HUDEP-2 (cell line): ENCODE results near the gene MTMR1.

Source experiments
- DNase-seq, 76 experiments: peaks; one replicate each; lab custom pipeline; 2025; ENCODE audit not compliant: unreplicated experiment in 76 of 76; lab: John Stamatoyannopoulos, UW

MTMR1 gene

GRCh38 chrX:150761176-150761818, 68.1 kb downstream of the MTMR1 start:
- DNase-seq = no peak

GRCh38 chrX:150761819-150762216, 68.6 kb downstream of the MTMR1 start:
- DNase-seq = no peak

- DNase-seq = no peak
Measured at GRCh38 chrX:150762258-150763165, 69.3 kb downstream of the MTMR1 start.

GRCh38 chrX:150763303-150763797, 70.2 kb downstream of the MTMR1 start:
- no peak for DNase-seq

GRCh38 chrX:150763810-150764209, 70.6 kb downstream of the MTMR1 start:
- DNase-seq = no peak

GRCh38 chrX:150765237-150765636, 72.0 kb downstream of the MTMR1 start:
- DNase-seq = no peak

- no peak for DNase-seq
Measured at GRCh38 chrX:150765782-150766350, 72.7 kb downstream of the MTMR1 start.

- peak in 5 of 76 experiments; percentile 1 to 24 (median 4) for DNase-seq
Measured at GRCh38 chrX:150766351-150767044, 73.3 kb downstream of the MTMR1 start.

- DNase-seq = peak in 70 of 76 experiments; percentile 1 to 67 (median 33)
Measured at GRCh38 chrX:150767045-150767395, 73.8 kb downstream of the MTMR1 start.

- peak in 2 of 76 experiments; percentile 9 to 14 for DNase-seq
Measured at GRCh38 chrX:150767475-150768131, 74.4 kb downstream of the MTMR1 start.

GRCh38 chrX:150768132-150768485, 74.9 kb downstream of the MTMR1 start:
- no peak for DNase-seq

- no peak for DNase-seq
Measured at GRCh38 chrX:150768580-150769190, 75.5 kb downstream of the MTMR1 start.

GRCh38 chrX:150769408-150769807, 76.2 kb downstream of the MTMR1 start:
- no peak for DNase-seq

GRCh38 chrX:150770623-150771022, 77.4 kb downstream of the MTMR1 start:
- no peak for DNase-seq

- no peak for DNase-seq
Measured at GRCh38 chrX:150771116-150771515, 77.9 kb downstream of the MTMR1 start.

- DNase-seq = peak in 64 of 76 experiments; percentile 0 to 76 (median 38)
Measured at GRCh38 chrX:150772150-150772970, 79.2 kb downstream of the MTMR1 start.

- no peak for DNase-seq
Measured at GRCh38 chrX:150773117-150773516, 79.9 kb downstream of the MTMR1 start.

- DNase-seq = no peak
Measured at GRCh38 chrX:150773634-150774033, 80.4 kb downstream of the MTMR1 start.
